NCI-H2029 (cell line): ENCODE data around the gene SPIRE1.
"Not testable (repeated sequence)": the region's sequence is repeated elsewhere in the genome, so short reads cannot be mapped to it uniquely, and the experiment has no call there.

Source experiments
- DNase-seq: peaks from one replicate; lab custom pipeline; 2025; lab: John Stamatoyannopoulos, UW

Gene SPIRE1

GRCh38 chr18:12645751-12646203 lies 12.1 kb downstream of the SPIRE1 start:
- DNase-seq = peak; percentile 81

- DNase-seq = no peak
Observed at GRCh38 chr18:12645254-12645653, 12.7 kb downstream of the SPIRE1 start.

DNA sequence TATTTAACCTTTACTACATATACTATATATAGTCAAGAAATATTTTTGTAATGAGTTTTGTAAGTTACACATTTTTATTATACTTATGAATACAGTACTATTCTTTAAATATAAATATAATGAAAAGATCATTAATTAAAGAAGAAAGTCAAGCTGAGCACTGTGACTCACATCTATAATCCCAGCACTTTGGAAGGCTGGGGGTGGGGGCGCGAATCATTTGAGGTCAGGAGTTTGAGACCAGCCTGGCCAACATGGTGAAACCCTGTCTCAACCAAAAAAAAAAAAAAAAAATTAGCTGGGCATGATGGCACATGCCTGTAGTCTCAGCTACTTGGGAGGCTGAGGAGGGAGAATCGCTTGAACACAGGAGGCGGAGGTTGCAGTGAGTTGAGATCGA lies 14.2 kb downstream of the SPIRE1 start:
- DNase-seq = not testable (repeated sequence)

- no peak for DNase-seq
Observed at GRCh38 chr18:12640881-12641200, 17.1 kb downstream of the SPIRE1 start.

DNA sequence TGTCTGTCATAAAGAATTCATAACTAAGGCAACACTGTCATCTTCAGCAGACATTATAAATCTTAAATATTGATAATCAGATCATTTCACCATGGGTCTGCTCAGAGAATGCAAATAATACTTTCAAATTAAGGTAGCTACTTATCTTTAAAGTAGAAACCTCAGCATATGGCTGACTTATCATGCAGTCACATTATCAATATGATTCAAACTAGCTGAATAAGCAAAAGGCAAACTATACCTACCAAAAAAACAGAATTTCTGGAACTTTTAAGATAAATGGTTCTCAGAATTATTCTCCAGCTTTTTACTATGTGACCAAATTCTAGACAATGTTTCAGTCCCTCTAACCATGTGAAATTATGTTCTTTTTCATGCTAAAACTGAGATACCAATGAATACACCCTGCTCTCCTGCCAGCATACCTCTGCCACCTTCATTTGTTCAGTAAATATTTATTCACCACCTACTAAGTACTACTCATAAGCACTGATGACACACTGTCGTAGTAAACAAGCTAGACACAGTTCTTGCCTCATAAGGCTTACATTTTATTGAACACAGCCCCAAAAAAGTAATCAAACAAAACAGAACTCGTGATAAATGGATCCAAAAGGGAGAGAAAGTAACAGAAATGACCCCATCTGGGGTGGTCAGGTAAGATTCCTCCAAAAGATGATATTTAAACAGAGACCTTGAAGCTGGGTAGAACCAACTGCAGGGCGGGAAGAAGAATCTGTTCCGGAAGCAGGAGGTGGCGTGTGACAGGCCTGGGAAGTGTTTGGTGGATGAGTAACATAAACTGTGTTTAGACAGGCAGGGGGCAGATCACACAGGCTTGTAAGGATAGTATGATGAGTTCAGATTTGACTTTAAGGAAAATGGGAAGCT lies 17.7 kb downstream of the SPIRE1 start:
- no peak for DNase-seq

DNA sequence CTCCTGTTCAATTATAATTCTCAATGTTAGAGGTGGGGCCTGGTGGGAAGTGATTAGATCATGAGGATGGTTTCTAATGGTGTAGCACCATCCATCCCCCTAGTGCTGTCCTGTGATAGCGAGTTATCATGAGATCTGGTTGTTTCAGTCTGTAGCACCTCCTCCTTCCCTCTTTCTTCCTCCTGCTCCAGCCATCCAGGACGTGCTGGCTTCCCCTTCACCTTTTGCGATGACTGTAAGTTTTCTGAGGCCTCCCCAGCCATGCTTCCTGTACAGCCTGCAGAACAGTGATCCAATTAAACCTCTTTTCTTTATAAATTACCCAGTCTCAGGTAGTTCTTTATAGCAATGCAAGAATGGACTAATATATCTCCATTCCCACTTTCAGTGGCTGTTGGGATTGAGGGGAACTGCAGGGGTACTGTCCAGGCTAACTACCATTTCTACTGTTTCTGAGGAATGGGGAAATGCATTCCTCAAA lies 19.2 kb downstream of the SPIRE1 start:
- no peak for DNase-seq

- DNase-seq = no peak
Observed at GRCh38 chr18:12637901-12638643, 19.8 kb downstream of the SPIRE1 start.

- no peak for DNase-seq
Observed at GRCh38 chr18:12637393-12637792, 20.5 kb downstream of the SPIRE1 start.

GRCh38 chr18:12631831-12632477 lies 26.0 kb downstream of the SPIRE1 start:
- DNase-seq = no peak

DNA sequence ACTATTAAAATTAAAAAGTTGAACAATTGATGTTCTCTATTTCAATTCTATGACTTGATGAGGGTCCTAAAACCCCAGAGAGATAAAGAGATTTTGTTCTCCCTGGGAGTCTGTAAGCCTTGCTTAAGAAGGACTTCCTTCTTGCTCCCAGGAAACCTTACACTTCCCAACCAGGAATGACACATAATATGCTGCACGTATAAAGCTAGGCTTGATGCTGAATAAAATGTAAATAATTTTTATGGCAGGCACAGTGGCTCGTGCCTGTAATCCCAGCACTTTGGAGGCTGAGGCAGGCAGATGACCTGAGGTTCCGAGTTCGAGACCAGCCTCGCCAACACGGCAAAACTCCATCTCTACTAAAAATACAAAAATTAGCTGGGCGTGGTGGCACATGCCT lies 27.8 kb downstream of the SPIRE1 start:
- no peak for DNase-seq

DNA sequence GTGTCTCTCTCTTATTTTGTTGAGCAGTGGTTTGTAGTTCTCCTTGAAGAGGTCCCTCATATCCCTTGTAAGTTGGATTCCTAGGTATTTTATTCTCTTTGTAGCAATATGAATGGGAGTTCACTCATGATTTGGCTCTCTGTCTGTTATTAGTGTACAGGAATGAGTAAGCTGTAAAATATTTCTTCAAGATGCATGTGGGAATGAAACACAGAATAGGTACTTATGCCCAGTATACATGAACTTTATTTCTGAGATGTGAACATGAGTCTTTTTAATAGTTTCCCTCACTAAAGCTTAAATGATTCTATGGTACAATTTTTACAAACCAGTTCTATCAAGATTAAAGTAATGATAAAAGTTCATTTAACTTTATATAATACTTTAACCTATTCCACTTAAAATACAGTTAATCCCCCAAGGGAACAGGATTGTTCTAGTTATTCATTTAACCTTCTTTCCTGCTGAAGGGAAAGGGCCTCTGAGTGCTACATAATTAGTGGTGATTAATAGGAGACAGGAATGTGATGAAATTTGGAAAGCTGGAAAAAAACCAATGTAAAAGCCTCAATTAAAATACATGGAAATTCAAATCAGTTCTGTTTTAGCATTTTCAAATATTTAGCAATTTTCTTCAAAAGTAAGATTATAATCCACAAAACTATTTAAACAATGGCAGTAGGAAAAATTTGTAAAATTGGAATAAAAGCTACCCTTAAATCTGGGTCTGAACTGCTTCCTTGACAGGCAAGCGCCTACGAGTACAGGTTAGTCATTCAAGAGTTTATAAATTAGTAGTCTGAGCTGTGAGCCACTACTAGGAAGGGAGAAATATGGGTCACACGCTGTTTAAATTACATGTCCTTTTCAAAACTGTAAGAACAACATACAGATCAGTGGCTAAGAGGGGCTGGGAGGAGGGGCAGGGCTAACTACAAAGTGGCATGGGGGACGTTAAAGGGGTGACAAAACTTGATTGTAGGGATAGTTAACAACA lies 28.9 kb downstream of the SPIRE1 start:
- no peak for DNase-seq

DNA sequence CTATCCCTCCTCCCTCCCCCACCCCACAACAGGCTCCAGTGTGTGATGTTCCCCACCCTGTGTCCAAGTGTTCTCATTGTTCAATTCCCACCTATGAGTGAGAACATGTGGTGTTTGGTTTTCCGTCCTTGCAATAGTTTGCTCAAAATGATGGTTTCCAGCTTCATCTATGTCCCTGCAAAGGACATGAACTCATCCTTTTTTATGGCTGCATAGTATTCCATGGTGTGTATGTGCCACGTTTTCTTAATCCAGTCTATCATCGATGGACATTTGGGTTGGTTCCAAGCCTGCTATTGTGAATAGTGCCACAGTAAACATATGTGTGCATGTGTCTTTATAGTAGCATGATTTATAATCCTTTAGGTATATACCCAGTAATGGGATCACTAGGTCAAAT lies 30.7 kb downstream of the SPIRE1 start:
- DNase-seq = not testable (repeated sequence)

- DNase-seq = no peak
Observed at GRCh38 chr18:12625241-12625640, 32.7 kb downstream of the SPIRE1 start.

GRCh38 chr18:12621742-12622306 lies 36.1 kb downstream of the SPIRE1 start:
- no peak for DNase-seq

DNA sequence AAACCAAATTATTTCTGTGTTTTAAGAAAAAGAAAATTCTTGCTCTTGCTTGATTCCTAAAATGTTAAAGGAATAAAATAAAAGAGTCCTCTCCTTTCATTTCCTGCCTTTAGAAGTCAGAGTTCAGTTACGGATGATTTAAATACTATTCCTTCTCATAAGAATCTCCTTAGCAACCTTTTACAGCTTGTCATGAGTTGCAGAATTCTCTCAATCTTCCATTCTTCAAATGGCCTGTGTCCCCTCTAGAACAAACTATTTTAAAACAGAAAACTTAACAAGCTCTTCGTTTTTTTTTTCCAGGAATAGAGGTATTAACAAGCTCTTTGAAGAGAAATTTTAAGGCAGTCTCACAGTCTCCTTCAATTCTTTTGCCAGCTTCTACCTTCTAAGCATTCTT lies 42.2 kb downstream of the SPIRE1 start:
- DNase-seq = no peak

DNA sequence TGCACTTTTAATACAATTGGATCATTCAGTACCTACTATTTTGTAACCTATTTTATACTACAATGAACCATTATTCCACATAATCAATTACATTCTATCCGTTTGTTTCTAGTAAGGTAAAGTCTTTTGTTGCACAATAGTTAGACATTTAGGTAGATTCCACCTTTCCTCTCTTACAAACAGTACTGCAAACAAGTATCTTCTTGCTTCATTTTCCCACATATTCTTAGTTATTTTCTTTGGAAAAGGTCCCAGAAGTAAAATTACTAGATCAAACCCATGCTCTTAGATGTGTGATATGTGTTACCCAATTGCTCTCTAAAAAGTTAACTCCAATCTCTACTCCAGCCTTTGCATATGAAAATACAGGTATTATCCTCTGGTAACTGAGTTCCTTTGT lies 49.6 kb downstream of the SPIRE1 start:
- no peak for DNase-seq

DNA sequence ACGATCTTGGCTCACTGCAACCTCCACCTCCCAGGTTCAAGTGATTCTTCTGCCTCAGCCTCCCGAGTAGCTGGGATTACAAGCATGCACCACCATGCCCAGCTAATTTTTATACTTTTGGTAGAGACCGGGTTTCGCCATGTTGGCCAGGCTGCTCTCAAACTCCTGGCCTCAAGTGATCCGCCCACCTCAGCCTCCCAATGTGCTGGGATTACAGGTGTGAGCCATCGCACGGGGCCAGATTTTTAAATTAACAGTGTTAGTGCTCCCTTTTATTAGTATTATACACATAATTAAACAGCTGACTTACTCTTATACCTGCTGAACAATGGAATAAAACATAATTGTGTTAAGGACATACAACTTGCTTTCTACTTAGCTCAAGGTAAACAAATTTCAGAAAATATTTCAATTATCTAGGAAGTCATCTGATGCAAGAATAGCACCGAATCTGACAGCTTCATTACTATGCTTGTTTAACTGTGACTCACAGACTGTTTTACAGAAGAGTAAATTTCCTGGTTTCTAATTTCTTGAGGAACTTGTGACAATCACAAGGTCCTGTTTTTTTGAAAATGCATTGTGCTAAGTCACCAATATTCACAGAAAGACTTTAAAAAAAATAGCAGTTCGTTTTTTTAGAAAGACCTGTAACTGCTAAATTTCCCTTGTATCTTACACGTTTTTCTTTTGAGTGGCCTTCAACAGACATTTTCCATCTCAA lies 51.2 kb downstream of the SPIRE1 start:
- no peak for DNase-seq

DNA sequence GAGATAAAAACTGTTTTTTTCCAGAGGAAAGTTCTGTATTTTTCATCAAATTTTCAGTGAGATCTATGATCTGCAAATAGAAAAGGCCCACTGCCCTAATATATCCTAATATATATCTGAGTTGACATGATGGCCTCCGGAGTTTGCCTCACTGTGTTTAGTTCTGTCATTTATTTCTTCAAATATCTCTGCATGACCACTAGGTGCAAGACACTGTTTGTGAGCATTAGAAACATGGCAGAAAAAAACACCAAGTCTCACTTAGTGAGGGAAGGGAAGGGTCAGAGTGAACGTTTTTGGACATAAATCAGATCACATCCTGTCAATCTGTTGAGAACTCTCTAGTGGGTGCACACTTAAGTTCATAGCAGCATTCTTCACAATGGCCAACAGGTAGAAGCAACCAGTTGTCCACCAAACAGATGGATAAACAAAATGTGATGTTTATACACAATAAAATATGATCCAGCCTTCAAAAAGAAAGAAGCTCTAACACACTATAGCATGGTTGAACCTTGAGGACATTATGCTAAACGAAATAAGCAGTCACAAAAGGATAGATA lies 53.4 kb downstream of the SPIRE1 start:
- no peak for DNase-seq

- no peak for DNase-seq
Observed at GRCh38 chr18:12599966-12600365, 57.9 kb downstream of the SPIRE1 start.

DNA sequence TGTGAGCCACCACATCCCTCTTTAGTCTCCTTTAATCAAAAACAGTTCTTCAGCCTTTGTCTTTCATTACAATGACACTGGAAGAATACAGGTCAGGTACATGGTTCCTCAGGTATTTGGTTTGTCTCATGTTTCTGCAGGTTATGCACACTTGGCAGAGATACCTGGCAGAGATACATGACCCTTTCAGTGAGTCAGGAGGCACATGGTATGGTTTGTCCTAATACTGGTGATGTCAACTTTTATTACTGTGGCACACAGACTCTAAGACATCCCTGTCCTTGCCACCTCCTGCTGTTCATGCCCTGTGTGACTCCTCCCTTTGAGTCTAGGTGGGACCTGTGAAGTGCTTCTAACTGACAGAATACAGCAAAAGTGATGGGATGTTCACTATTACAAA lies 58.4 kb downstream of the SPIRE1 start:
- peak; percentile 86 for DNase-seq
